CD4-positive, alpha-beta T cell treated with Interleukin-17A for 4 hours (primary cell): Measurements from ENCODE around the gene AWAT1.
"Not testable (repeated sequence)": the region's sequence is repeated elsewhere in the genome, so short reads cannot be mapped to it uniquely, and the experiment has no call there.

Source experiments
- DNase-seq: peaks from one replicate; pipeline ENCODE4 v3.0.0-alpha.2; 2020; ENCODE audit warnings: mixed read lengths

The AWAT1 gene

GRCh38 chrX:70262952-70263567, 28.6 kb downstream of the AWAT1 start:
- DNase-seq = peak; percentile 33

GRCh38 chrX:70264784-70265183, 30.3 kb downstream of the AWAT1 start:
- no peak for DNase-seq

GRCh38 chrX:70268034-70268433, 33.6 kb downstream of the AWAT1 start, which contains the start of gene ARR3:
ARR3 (plus strand) TSS chrX:70268334; CDS start chrX:70269386, 1,052 bp downstream.
- DNase-seq = no peak

- not testable (repeated sequence) for DNase-seq
Observed at GRCh38 chrX:70274029-70274428, 39.6 kb downstream of the AWAT1 start.

- no peak for DNase-seq
Observed at GRCh38 chrX:70279081-70279480, 44.6 kb downstream of the AWAT1 start.

- no peak for DNase-seq
Observed at GRCh38 chrX:70280573-70280972, 46.1 kb downstream of the AWAT1 start.

- DNase-seq = no peak
Observed at GRCh38 chrX:70281951-70282350, 47.5 kb downstream of the AWAT1 start, which contains the start of gene RAB41. RAB41 (plus strand) TSS chrX:70282172; CDS start chrX:70282218, 46 bp downstream.

GRCh38 chrX:70289168-70289792, 54.8 kb downstream of the AWAT1 start:
- no peak for DNase-seq
